ENCODE data around the gene TFDP1.

The TFDP1 gene

DNA sequence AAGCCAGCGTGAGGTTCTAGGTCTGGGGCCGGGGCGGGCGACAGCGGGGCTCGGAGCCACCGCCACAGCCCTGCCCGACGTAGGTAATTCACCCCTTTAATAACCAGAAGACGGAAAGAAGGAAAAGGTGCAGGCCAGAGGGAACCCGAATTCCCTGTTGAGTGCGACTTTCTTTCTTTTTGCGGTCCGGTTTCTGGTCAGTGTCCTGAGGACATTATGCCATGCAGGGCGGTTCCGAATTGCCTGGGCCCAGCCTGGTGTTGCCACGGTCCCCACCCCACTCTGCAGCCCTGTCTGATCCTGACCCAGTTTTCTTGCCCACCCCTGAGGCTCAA lies 18.4 kb upstream of the TFDP1 start:
- in situ Hi-C loops (cut with MboI; ENCODE audit: low sequenced_read_pairs, unreplicated experiment): no loop called here
- TF ChIP-seq, protein P1, sequence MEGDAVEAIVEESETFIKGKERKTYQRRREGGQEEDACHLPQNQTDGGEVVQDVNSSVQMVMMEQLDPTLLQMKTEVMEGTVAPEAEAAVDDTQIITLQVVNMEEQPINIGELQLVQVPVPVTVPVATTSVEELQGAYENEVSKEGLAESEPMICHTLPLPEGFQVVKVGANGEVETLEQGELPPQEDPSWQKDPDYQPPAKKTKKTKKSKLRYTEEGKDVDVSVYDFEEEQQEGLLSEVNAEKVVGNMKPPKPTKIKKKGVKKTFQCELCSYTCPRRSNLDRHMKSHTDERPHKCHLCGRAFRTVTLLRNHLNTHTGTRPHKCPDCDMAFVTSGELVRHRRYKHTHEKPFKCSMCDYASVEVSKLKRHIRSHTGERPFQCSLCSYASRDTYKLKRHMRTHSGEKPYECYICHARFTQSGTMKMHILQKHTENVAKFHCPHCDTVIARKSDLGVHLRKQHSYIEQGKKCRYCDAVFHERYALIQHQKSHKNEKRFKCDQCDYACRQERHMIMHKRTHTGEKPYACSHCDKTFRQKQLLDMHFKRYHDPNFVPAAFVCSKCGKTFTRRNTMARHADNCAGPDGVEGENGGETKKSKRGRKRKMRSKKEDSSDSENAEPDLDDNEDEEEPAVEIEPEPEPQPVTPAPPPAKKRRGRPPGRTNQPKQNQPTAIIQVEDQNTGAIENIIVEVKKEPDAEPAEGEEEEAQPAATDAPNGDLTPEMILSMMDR (IDR thresholded peaks at IDR 0.05; ENCODE audit: borderline replicate concordance, control extremely low read depth, extremely low read depth, insufficient read depth, missing control alignments): no peak
- no peak for DNase-seq (ENCODE audit: low spot score)

DNA sequence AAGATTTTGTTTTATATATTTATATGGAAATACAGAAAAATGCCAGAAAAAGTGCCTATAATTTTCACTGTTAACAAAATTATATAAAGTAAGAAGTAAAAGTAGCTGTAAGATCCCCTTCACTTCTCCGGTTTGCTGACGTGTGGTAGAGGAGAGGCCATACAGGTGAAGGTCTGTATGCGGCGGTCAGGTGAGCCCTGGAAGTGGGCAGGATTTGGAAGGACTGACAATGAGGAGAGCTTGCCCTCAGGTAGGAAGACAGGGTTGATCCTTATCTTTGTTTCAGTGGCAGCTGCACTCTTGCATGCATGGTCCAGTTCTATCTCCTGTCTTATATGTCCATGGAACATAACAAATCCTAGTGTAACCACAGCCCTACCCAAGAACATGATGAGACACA lies 16.9 kb upstream of the TFDP1 start:
- in situ Hi-C loops (cut with MboI; ENCODE audit: low sequenced_read_pairs, unreplicated experiment): no loop called here
- TF ChIP-seq, protein P1 (IDR thresholded peaks at IDR 0.05; ENCODE audit: borderline replicate concordance, control extremely low read depth, extremely low read depth, insufficient read depth, missing control alignments): no peak
- no peak for DNase-seq (ENCODE audit: low spot score)

DNA sequence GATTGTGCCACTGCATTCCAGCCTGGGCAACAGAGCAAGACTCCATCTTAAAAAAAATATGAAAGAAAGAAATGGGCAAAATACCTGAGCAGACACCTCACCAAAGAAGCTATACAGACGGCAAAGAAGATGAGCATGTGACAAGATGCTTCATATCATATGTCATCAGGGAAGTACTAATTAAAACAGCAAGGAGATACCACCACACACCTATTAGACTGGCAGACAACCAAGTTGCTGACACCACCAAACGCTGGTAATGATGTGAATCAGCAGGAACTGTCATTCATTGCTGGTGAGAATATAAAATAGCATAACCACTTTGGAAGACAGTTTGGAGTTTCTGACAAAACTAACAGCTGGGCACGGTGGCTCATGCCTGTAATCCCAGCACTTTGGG lies 11.5 kb upstream of the TFDP1 start:
- in situ Hi-C loops (cut with MboI; ENCODE audit: low sequenced_read_pairs, unreplicated experiment): no loop called here
- DNase-seq (ENCODE audit: low spot score): no peak
- TF ChIP-seq, protein P1 (IDR thresholded peaks at IDR 0.05; ENCODE audit: borderline replicate concordance, control extremely low read depth, extremely low read depth, insufficient read depth, missing control alignments): no peak

DNA sequence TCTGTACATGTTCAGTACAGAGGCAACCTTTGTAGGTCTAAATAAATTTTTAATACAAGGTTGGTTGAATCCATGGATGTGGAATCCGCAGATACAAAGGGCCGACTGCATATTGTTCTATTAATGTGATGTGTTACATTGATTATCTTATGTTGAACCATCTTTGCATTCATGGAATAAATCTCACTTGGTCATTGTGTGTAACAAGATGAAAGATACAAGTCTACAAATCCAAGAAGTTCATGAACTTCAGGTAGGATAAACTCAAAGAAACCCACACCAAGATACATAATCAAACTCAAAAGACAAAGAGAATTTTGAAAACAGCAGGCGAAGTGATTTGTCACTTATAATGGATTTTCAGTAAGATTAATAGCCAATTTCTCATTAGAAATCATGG lies 8.0 kb upstream of the TFDP1 start:
- no peak for DNase-seq (ENCODE audit: low spot score)
- TF ChIP-seq, protein P1 (IDR thresholded peaks at IDR 0.05; ENCODE audit: borderline replicate concordance, control extremely low read depth, extremely low read depth, insufficient read depth, missing control alignments): no peak
- in situ Hi-C loops (cut with MboI; ENCODE audit: low sequenced_read_pairs, unreplicated experiment): no loop called here

DNA sequence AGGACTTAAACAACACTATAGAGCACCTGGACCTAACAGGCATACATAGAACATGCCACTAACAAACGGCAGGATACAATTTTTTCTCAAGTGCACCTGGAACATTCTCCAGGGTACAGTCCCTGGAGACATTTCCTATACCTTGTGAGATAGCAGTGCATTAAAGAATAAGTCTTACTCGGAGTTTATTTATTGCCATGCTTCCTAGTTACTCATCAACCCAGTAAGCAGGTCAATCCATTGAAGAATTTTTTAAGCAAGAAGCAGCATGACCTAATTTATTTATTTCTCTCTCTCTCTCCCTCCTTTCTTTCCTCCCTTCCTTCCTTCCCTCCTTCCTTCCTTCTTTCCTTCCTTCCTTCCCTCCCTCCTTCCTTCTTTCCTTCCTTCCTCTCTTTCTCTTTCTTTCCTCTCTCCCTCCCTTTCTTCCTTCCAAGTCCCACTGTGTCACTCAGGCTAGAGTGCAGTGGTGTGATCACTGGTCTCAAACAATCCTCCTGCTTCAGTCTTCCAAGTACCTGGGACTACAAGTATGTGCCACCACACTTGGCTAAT lies 6.6 kb upstream of the TFDP1 start:
- DNase-seq (ENCODE audit: low spot score): no peak
- in situ Hi-C loops (cut with MboI; ENCODE audit: low sequenced_read_pairs, unreplicated experiment): no loop called here
- TF ChIP-seq, protein P1 (IDR thresholded peaks at IDR 0.05; ENCODE audit: borderline replicate concordance, control extremely low read depth, extremely low read depth, insufficient read depth, missing control alignments): no peak

DNA sequence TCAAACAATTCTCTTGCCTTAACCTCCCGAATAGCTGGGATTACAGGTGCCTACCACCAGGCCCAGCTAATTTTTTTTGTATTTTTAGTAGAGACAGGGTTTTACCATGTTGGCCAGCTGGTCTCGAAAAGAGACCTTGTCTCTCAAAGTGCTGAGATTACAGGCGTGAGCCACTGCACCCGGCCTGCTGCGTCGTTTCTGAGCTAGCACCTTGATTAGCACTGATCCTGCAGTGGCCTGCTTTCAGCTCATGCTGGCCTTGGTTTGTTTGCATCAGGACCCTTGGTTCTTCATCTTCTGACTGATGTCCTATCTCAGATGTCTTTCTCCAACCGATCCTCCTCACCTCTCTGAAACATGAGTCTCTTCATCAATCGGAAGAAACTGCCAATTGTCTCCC lies 4.9 kb upstream of the TFDP1 start:
- TF ChIP-seq, protein P1 (IDR thresholded peaks at IDR 0.05; ENCODE audit: borderline replicate concordance, control extremely low read depth, extremely low read depth, insufficient read depth, missing control alignments): no peak
- DNase-seq (ENCODE audit: low spot score): peak; percentile 1
- in situ Hi-C loops (cut with MboI; ENCODE audit: low sequenced_read_pairs, unreplicated experiment): no loop called here

DNA sequence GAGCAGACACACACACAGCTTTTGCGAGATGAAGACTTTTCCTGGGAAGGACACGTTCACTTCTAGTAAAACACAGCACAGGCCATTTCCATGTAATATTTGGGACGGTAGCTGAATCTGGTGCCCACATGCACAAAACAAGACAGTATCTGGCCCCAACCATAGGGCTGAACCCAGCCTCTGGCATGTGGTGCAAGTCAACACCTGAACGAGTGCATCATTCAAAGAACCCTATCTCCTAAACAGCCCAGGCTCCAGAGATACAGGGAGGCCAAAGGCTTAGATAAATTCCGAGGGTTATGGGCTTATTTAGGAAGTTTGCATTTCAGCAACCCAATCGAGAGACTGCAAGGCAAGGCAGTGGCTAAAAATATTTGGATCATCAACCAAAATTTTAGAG lies 2.7 kb upstream of the TFDP1 start:
- DNase-seq (ENCODE audit: low spot score): no peak
- in situ Hi-C loops (cut with MboI; ENCODE audit: low sequenced_read_pairs, unreplicated experiment): no loop called here
- TF ChIP-seq, protein P1 (IDR thresholded peaks at IDR 0.05; ENCODE audit: borderline replicate concordance, control extremely low read depth, extremely low read depth, insufficient read depth, missing control alignments): no peak

All from GM13976 (cell line).